GM21717 (cell line): ENCODE data around the gene SLC29A3.

ENCODE experiments used
- ATAC-seq: cut with Tn5 transposase; IDR thresholded peaks from one replicate; pipeline ENCODE4 v1.9.1; 2021; ENCODE audit warnings: mild to moderate bottlenecking, moderate library complexity; ENCODE audit not compliant: unreplicated experiment

Gene SLC29A3

GRCh38 chr10:71300555-71301370 is 18.3 kb upstream of the SLC29A3 start:
- no peak for ATAC-seq

- no peak for ATAC-seq
These were observed 17.6 kb upstream of the SLC29A3 start for GRCh38 chr10:71301371-71301916.

DNA sequence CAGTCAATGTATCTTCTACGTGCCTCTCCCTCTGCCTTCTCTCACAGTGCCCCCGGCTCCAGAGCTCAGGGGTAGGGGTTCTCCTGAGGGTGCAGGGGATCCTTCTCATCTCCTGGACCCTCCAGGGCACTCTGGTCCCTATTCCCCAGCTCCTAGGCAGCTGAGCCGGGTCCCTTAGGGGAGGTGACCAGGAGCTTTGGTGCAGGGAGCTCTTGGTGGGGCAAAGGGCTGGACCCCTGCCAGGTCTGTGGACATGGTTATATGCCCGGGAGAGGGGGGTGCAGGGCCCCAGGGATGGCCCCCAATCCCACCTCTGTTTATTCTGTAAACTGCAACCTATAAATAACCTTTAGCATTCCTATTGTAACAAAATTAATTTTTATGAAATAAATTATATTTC is 16.6 kb upstream of the SLC29A3 start:
- ATAC-seq: no peak

GRCh38 chr10:71302874-71303568 is 16.0 kb upstream of the SLC29A3 start:
- ATAC-seq: no peak

DNA sequence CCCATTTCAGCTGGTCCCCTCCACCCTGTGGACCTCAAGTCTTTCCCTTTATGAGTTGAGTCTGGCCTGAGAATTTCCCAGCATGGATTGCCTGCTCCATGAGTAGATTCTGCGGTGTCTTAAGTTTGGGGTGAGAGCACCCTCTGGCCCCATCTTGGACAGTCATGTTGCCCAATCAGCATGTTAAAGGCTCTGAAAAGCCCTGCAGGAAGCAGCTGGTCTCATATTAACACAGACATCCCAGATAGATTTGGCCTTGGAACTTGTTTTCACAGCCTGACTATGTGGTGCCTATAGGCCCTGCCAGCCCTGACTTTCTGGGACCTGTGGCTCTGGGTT is 15.5 kb upstream of the SLC29A3 start:
- ATAC-seq: no peak

GRCh38 chr10:71304914-71305313 is 14.1 kb upstream of the SLC29A3 start:
- no peak for ATAC-seq

DNA sequence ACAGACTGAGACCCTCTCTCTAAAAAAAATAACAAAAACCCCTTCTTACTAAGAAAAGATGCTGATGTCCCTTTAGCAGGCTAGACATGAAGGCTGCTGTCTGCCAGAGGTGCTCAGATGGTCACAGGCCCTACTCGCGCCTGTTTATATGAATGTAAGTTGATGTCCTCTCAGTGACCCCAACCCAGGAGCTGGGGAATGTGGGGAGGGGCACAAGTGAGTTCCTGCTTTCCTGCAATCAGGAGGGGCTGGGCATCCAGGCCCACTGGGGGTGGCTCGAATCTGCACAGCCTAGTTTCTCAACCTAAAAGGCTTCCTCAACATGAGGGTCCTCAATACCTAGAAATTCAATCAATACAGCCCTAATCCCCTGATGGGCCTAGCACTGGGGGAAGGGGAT is 12.1 kb upstream of the SLC29A3 start:
- ATAC-seq: no peak

GRCh38 chr10:71307469-71308085 is 11.5 kb upstream of the SLC29A3 start:
- no peak for ATAC-seq

DNA sequence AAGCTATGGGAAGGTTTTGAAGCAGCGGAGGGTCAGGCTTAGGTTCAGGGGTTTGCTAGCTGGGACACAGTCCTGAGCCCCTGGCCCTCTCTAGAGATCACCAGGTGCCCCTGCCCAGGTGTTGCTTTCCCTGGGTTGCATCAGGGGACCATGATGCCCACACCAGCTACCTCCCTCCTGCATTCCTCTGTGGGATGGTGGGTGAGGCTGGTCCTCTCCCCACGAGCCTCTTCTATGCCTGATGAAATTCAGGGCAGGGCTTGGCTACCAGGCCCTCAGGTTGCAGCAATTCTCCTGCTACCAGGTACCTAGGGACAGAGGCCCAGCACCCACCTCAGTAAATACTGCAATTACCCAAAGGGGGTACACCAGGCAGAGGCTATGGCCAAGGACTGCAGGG is 10.8 kb upstream of the SLC29A3 start:
- ATAC-seq: no peak

GRCh38 chr10:71308985-71309384 is 10.1 kb upstream of the SLC29A3 start:
- no peak for ATAC-seq

DNA sequence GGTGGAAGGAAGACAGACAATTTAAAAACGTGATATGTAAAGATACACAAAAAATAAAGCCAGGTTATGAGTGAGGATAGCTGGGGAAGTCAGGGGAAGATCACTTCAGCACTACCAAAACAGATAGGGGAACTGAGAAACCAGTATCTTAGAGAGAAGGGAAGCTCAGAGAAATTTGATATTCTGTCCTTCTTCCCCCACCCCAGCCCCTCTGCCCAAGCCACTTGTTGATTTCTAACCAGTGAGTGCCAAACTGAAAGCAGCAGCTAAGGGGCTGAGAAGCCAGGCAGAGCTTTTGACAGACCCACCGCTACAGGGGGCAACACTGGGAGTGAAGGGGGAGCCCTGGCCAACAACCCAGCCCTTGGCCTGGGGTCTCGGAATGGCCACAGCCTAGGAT is 9.1 kb upstream of the SLC29A3 start:
- no peak for ATAC-seq

DNA sequence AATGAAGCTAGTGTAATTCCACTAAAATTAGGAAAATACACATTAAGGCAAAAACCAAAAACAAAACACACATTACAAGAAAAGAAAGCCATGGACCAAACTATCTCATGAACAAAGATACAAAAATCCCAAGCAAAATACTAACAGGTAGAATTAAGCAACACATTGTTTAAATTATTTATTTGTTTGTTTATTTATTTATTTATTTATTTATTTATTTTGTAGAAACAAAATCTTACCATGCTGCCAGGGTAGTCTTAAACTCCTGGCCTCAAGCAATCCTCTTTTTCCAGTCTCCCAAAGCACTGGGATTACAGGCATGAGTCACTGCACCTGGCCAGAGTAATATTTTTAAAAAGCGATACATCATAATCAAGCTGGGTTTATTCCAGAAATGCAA is 6.8 kb upstream of the SLC29A3 start:
- no peak for ATAC-seq

- ATAC-seq: no peak
These were observed 6.0 kb upstream of the SLC29A3 start for GRCh38 chr10:71312811-71313789.

DNA sequence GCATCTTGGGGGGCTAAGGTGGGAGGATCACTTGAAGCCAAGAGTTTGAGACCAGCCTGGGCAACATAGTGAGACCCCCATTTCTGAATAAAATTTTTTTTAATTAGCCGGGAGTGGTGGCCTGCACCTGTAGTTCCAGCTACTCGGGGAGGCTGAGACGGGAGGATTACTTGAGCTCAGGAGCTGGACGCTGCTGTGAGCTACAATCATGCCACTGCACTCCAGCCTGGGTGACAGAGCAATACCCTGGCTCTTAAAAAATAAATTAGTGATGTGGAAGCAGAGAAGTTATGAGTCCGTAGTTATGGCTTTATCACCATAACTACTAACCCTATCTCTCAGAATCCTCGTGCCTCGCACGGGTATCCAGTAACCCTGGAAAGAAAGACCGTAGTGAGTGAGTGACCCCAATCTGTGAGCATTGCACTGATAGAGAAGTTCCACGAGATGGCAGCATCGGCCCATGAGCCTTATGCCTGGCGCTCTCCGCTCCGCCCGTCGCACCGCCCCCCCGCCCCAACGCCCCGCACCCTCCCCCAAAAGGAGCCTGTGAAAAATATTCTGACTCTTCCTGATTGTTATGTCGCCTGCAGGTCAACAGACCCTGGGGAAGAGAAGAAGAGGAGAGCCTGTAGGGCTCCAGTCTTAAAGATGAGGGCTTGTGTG is 4.9 kb upstream of the SLC29A3 start:
- no peak for ATAC-seq

GRCh38 chr10:71314694-71315225 is 4.3 kb upstream of the SLC29A3 start:
- ATAC-seq: no peak

DNA sequence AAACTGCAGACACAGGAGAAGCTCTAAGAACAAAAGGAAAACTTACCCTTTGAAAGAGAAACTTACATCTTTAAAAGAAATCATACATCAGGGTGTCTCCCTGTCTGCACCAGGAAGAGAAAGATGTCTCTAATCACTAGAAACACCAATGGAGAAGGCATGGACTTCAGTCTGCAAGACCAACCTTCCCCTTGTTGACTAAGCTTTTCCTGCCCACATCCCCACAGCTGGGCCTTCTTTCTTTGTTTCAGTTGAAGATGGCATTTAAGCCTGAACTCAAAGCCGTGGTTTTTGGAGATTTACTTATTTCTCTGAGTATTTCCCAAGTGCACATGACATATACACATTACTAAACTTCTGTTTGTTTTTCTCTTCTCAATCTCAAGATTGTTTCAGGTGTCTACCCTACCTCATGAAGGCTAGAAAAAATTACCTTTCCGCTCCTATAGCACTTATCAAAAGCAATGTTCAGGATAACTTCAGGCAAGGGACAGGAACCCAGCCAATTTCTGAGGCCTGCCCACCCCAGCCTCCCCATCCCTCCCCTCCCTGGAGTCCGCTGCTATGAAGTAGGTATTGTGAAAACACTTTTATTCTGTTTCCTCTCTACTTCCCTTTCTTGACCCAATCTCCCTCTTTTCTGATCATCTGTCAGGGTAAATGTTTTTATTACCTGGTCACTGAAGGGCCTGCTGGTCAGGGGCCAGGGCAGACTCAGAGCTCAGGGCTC is 2.8 kb upstream of the SLC29A3 start:
- ATAC-seq: no peak

GRCh38 chr10:71316786-71317160 is 2.3 kb upstream of the SLC29A3 start:
- ATAC-seq: no peak

GRCh38 chr10:71317739-71318138 is 1.3 kb upstream of the SLC29A3 start:
- ATAC-seq: no peak

- ATAC-seq: no peak
These were observed 837 bp downstream of the SLC29A3 start for GRCh38 chr10:71319800-71320392.
